ENCODE results near the gene PCDHB2. TPM values are rescaled to one million over a fixed set of nuclear protein-coding genes. Genes with fewer than 3 reads are reported as not detected.

PCDHB2 gene
- total RNA-seq, 5 donors from 2014 or later (not counting 1 experiment from before 2014, with no cell fraction given): 0.09 to 1.4 TPM; not detected in 3

Other genes starting within 250 kb of the PCDHB2 start
- gene PCDHA9, start 246.2 kb upstream of the PCDHB2 start, total RNA-seq: not detected
- under 1 TPM in 1 of 5 donors, not detected in 4; 0.07 TPM for gene PCDHA10, start 238.7 kb upstream of the PCDHB2 start, total RNA-seq
- gene PCDHA11, start 225.7 kb upstream of the PCDHB2 start, total RNA-seq: not detected
- not detected for gene PCDHA12, start 219.3 kb upstream of the PCDHB2 start, total RNA-seq
- gene PCDHA13, start 212.5 kb upstream of the PCDHB2 start, total RNA-seq: not detected
- under 1 TPM in 1 of 5 donors, not detected in 4; 0.06 TPM for gene PCDHAC1, start 168.3 kb upstream of the PCDHB2 start, total RNA-seq
- under 1 TPM in 1 of 5 donors, not detected in 4; 0.03 TPM for gene PCDHAC2, start 128.1 kb upstream of the PCDHB2 start, total RNA-seq
- not detected for gene PCDHB1, start 43.2 kb upstream of the PCDHB2 start, total RNA-seq
- 1 to 10 TPM in 1 of 5 donors, not detected in 4; 1.2 TPM for gene PCDHB3, start 5.9 kb downstream of the PCDHB2 start, total RNA-seq
- gene PCDHB4, start 27.2 kb downstream of the PCDHB2 start, total RNA-seq: not detected
- under 1 TPM in 3 of 5 donors, not detected in 2; 0.09 to 0.32 (median 0.30) TPM for gene PCDHB5, start 40.6 kb downstream of the PCDHB2 start, total RNA-seq
- gene PCDHB6, start 55.4 kb downstream of the PCDHB2 start, total RNA-seq: not detected
- gene PCDHB7, start 78.0 kb downstream of the PCDHB2 start, total RNA-seq: not detected
- not detected for gene PCDHB8, start 83.2 kb downstream of the PCDHB2 start, total RNA-seq
- gene PCDHB16, start 87.8 kb downstream of the PCDHB2 start, total RNA-seq: not detected
- gene PCDHB9, start 92.5 kb downstream of the PCDHB2 start, total RNA-seq: under 1 TPM in 3 of 5 donors, not detected in 2; 0.09 to 0.26 (median 0.23) TPM
- not detected for gene PCDHB10, start 97.7 kb downstream of the PCDHB2 start, total RNA-seq
- gene PCDHB11, start 105.0 kb downstream of the PCDHB2 start, total RNA-seq: not detected
- not detected for gene PCDHB12, start 114.1 kb downstream of the PCDHB2 start, total RNA-seq
- under 1 TPM in 1 of 5 donors, not detected in 4; 0.06 TPM for gene PCDHB13, start 119.3 kb downstream of the PCDHB2 start, total RNA-seq
- gene PCDHB14, start 128.7 kb downstream of the PCDHB2 start, total RNA-seq: under 1 TPM in 1 of 5 donors, not detected in 4; 0.12 TPM
- under 1 TPM in 2 of 5 donors, not detected in 3; 0.12 to 0.16 TPM for gene PCDHB15, start 150.8 kb downstream of the PCDHB2 start, total RNA-seq
- gene SLC25A2, start 209.4 kb downstream of the PCDHB2 start, total RNA-seq: 1 to 10 TPM in 2 of 5 donors, under 1 TPM in 2, not detected in 1; 0.49 to 2.0 (median 0.97) TPM
- 100 to 1,000 TPM in 3 of 5 donors, 10 to 100 TPM in 2; 83.7 to 103 (median 101) TPM for gene TAF7, start 226.2 kb downstream of the PCDHB2 start, total RNA-seq
- gene PCDHGA1, start 235.9 kb downstream of the PCDHB2 start, total RNA-seq: under 1 TPM in 4 of 5 donors, not detected in 1; 0.16 to 0.38 (median 0.31) TPM
- under 1 TPM in 2 of 5 donors, not detected in 3; 0.13 to 0.15 TPM for gene PCDHGA2, start 244.1 kb downstream of the PCDHB2 start, total RNA-seq
- gene PCDHGA3, start 249.2 kb downstream of the PCDHB2 start, total RNA-seq: under 1 TPM in 2 of 5 donors, not detected in 3; 0.09 to 0.20 TPM